Hepatocyte (in vitro differentiated cells): ENCODE measurements around the gene PHACTR2. TPM values are rescaled to one million over a fixed set of nuclear protein-coding genes. Genes with fewer than 3 reads are reported as not detected.

Experiments
- DNase-seq: peaks from one replicate; pipeline ENCODE4 v3.0.0-alpha.2; 2016; ENCODE audit warnings: low spot score
- H2AFZ ChIP-seq: fragments of 200-600 bp; sonication (generic); 2 replicates; pipeline ENCODE4 v1.6.0; 2016; ENCODE audit warnings: antibody characterized with exemption, mild to moderate bottlenecking
- H3K27ac ChIP-seq: fragments of 200-600 bp; sonication (generic); 2 replicates; pipeline ENCODE4 v1.5.1; 2016; ENCODE audit warnings: mild to moderate bottlenecking
- H3K27me3 ChIP-seq: fragments of 200-600 bp; sonication (generic); 2 replicates; pipeline ENCODE4 v1.6.1; 2016
- H3K36me3 ChIP-seq: fragments of 200-600 bp; sonication (generic); replicated peaks from 2 replicates; pipeline ENCODE4 v1.5.1; 2016; ENCODE audit warnings: low read depth; ENCODE audit not compliant: insufficient read depth
- H3K4me1 ChIP-seq: fragments of 200-600 bp; sonication (generic); 2 replicates; pipeline ENCODE4 v1.5.1; 2016; ENCODE audit warnings: mild to moderate bottlenecking, moderate library complexity; ENCODE audit not compliant: insufficient read depth
- H3K4me2 ChIP-seq: fragments of 200-600 bp; sonication (generic); 2 replicates; pipeline ENCODE4 v1.6.0; 2016
- H3K4me3 ChIP-seq: fragments of 200-600 bp; sonication (generic); 2 replicates; pipeline ENCODE4 v1.5.1; 2016; ENCODE audit warnings: mild to moderate bottlenecking
- H3K79me2 ChIP-seq: fragments of 200-600 bp; sonication (generic); 2 replicates; pipeline ENCODE4 v1.6.0; 2017; ENCODE audit warnings: mild to moderate bottlenecking
- H3K9me2 ChIP-seq: fragments of 200-600 bp; sonication (generic); replicated peaks from 2 replicates; pipeline ENCODE4 v1.6.0; 2017; ENCODE audit warnings: mild to moderate bottlenecking; ENCODE audit not compliant: insufficient read depth
- H3K9me3 ChIP-seq: fragments of 200-600 bp; sonication (generic); 2 replicates; pipeline ENCODE4 v1.5.1; 2016; ENCODE audit warnings: low read depth, mild to moderate bottlenecking
- H4K20me1 ChIP-seq: fragments of 200-600 bp; sonication (generic); 2 replicates; pipeline ENCODE4 v1.6.0; 2016; ENCODE audit warnings: mild to moderate bottlenecking; ENCODE audit not compliant: insufficient read depth, poor library complexity, severe bottlenecking
- CTCF ChIP-seq: fragments of 200-600 bp; sonication (generic); IDR thresholded peaks from 2 replicates; pipeline ENCODE4 v1.5.1; 2016; ENCODE audit warnings: antibody characterized with exemption, mild to moderate bottlenecking; ENCODE audit not compliant: poor library complexity
- EZH2 ChIP-seq: fragments of 200-600 bp; sonication (generic); IDR thresholded peaks from 2 replicates; pipeline ENCODE4 v1.6.1; 2016; ENCODE audit warnings: antibody characterized with exemption, mild to moderate bottlenecking, borderline replicate concordance
- EZH2phosphoT487 ChIP-seq: fragments of 200-600 bp; sonication (generic); IDR thresholded peaks from one replicate; pipeline ENCODE4 v1.6.1; 2018; ENCODE audit warnings: antibody characterized with exemption, mild to moderate bottlenecking, low read depth, moderate library complexity; ENCODE audit not compliant: unreplicated experiment, severe bottlenecking
- WGBS: methylation state at CpG from one replicate; pipeline ENCODE4 v1.1.6; 2016; ENCODE audit warnings: low lambda C conversion rate; ENCODE audit errors: missing lambda C conversion rate; 5-methylcytosine and 5-hydroxymethylcytosine counted together
- polyA plus RNA-seq: library from polyadenylated mRNA; unstranded; fragments of >200 nt; fragmentation: Nextera tagmentation; extraction: Ambion mirVana; gene quantifications from 2 replicates; pipeline ENCODE4 v1.2.1, GENCODE V29; 2016
- total RNA-seq: library from RNA; depleted of rRNA; stranded (reverse); fragments of >200 nt; gene quantifications from 2 replicates; pipeline ENCODE4 v1.2.3, GENCODE V29; 2014

PHACTR2 gene
- total and polyA plus RNA-seq, 2 experiments from 2014 or later: 86.6 to 111 TPM

GRCh38 chr6:143724876-143725275 is 47.1 kb downstream of the PHACTR2 start:
- Histone ChIP-seq H3K27ac (no peak overlapping the region), H3K4me2 (no peak overlapping the region), H3K9me2 (no peaks in the 10 kb centered on the region), H3K36me3 (no peaks in the 10 kb centered on the region), H3K27me3 (no peaks in the 10 kb centered on the region), H3K9me3 (no peaks in the 10 kb centered on the region), H3K79me2 (peaks cover 44% of the 10 kb centered on the region), H3K4me1 (no peaks in the 10 kb centered on the region), H3K4me3 (no peak overlapping the region), H2AFZ (no peak overlapping the region), H4K20me1 (no peaks in the 10 kb centered on the region)
- no peak for TF ChIP-seq CTCF
- TF ChIP-seq EZH2: no peak
- TF ChIP-seq EZH2phosphoT487: no peak
- no peak for DNase-seq
- WGBS: 88% methylated on average over 5 of the region's 5 CpGs

- H2AFZ ChIP-seq: no peak overlapping the region
- no peak overlapping the region for H3K4me2 ChIP-seq
- WGBS: 94% methylated on average over 2 of the region's 2 CpGs
- peaks cover 54% of the 10 kb centered on the region for H3K79me2 ChIP-seq
- H3K9me2 ChIP-seq: no peaks in the 10 kb centered on the region
- no peaks in the 10 kb centered on the region for H3K27me3 ChIP-seq
- TF ChIP-seq EZH2phosphoT487: no peak
- TF ChIP-seq EZH2: no peak
- TF ChIP-seq CTCF: no peak
- DNase-seq: no peak
- no peaks in the 10 kb centered on the region for H3K9me3 ChIP-seq
- no peak overlapping the region for H3K27ac ChIP-seq
- no peak overlapping the region for H3K4me3 ChIP-seq
- no peaks in the 10 kb centered on the region for H4K20me1 ChIP-seq
- H3K4me1 ChIP-seq: no peaks in the 10 kb centered on the region
- H3K36me3 ChIP-seq: no peaks in the 10 kb centered on the region
Measured at GRCh38 chr6:143726015-143726647, 48.4 kb downstream of the PHACTR2 start.

GRCh38 chr6:143727035-143727434 is 49.3 kb downstream of the PHACTR2 start:
- DNase-seq: no peak
- Histone ChIP-seq H3K36me3 (no peaks in the 10 kb centered on the region), H3K4me1 (no peaks in the 10 kb centered on the region), H3K79me2 (peaks cover 50% of the 10 kb centered on the region), H4K20me1 (no peaks in the 10 kb centered on the region), H3K4me2 (no peak overlapping the region), H2AFZ (no peak overlapping the region), H3K27me3 (no peaks in the 10 kb centered on the region), H3K4me3 (no peak overlapping the region), H3K9me3 (no peaks in the 10 kb centered on the region), H3K27ac (no peak overlapping the region), H3K9me2 (no peaks in the 10 kb centered on the region)
- TF ChIP-seq EZH2: no peak
- TF ChIP-seq EZH2phosphoT487: no peak
- TF ChIP-seq CTCF: no peak
- WGBS: 87% methylated on average over 1 of the region's 1 CpG

GRCh38 chr6:143731789-143732188 is 54.0 kb downstream of the PHACTR2 start:
- H3K27me3 ChIP-seq: no peaks in the 10 kb centered on the region
- no peak overlapping the region for H3K4me3 ChIP-seq
- H3K36me3 ChIP-seq: no peaks in the 10 kb centered on the region
- TF ChIP-seq EZH2phosphoT487 (no peak), EZH2 (no peak), CTCF (no peak)
- no peak overlapping the region for H2AFZ ChIP-seq
- H3K4me1 ChIP-seq: no peaks in the 10 kb centered on the region
- 93% methylated on average over 1 of the region's 1 CpG for WGBS
- H3K27ac ChIP-seq: no peak overlapping the region
- peaks cover 61% of the 10 kb centered on the region for H3K79me2 ChIP-seq
- no peaks in the 10 kb centered on the region for H4K20me1 ChIP-seq
- H3K4me2 ChIP-seq: no peak overlapping the region
- H3K9me3 ChIP-seq: no peaks in the 10 kb centered on the region
- no peak for DNase-seq
- no peaks in the 10 kb centered on the region for H3K9me2 ChIP-seq
